Measurements from ENCODE around the gene ZNF536. TPM values are rescaled to one million over a fixed set of nuclear protein-coding genes. Genes with fewer than 3 reads are reported as not detected.
"Not testable (repeated sequence)": the region's sequence is repeated elsewhere in the genome, so short reads cannot be mapped to it uniquely, and the experiment has no call there.

ZNF536 gene
- total RNA-seq, 1 experiment from 2014 or later: not detected

DNA sequence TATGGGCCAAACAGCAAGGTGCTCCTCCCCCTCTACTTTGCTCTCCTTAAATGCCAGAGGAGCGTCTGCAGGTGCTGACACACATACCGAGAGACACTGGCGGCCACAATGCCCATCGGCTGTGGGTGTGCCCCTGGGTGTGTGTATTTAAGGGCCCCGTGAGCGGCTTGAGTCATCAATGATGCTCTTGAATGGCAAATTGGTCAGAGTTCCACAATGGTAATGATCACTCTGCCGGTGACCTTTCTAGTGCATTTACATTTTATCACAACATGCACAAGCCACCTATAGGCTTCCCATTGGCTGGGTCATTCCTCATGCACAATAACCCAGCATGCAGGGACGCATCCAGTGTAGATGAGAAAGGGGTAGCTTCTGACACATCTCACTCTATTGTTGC, 124.8 kb downstream of the ZNF536 start:
- WGBS (ENCODE audit: extremely low coverage, insufficient read length, low lambda C conversion rate): no CpG with 5 or more reads among the region's 8 CpGs
- Mint-ChIP-seq H3K9me3 (peaks cover 0 to 4% of the 10 kb centered on the region in 2 experiments; a peak in 1 of 5 replicates), H3K36me3 (ENCODE audit: insufficient read depth in 1 of 3, low read depth in 3 of 3) (no peaks in the 10 kb centered on the region), H3K4me1 (peaks cover 16 to 33% of the 10 kb centered on the region in 2 experiments), H3K27ac (no peak overlapping the region), H3K4me3 (no peak overlapping the region), H3K27me3 (ENCODE audit: low read depth) (peaks cover 2% of the 10 kb centered on the region)
- no peak overlapping the region for H3K18ac ChIP-seq (ENCODE audit: insufficient read length, low read depth, low read length)
- TF ChIP-seq, protein P1, sequence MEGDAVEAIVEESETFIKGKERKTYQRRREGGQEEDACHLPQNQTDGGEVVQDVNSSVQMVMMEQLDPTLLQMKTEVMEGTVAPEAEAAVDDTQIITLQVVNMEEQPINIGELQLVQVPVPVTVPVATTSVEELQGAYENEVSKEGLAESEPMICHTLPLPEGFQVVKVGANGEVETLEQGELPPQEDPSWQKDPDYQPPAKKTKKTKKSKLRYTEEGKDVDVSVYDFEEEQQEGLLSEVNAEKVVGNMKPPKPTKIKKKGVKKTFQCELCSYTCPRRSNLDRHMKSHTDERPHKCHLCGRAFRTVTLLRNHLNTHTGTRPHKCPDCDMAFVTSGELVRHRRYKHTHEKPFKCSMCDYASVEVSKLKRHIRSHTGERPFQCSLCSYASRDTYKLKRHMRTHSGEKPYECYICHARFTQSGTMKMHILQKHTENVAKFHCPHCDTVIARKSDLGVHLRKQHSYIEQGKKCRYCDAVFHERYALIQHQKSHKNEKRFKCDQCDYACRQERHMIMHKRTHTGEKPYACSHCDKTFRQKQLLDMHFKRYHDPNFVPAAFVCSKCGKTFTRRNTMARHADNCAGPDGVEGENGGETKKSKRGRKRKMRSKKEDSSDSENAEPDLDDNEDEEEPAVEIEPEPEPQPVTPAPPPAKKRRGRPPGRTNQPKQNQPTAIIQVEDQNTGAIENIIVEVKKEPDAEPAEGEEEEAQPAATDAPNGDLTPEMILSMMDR (conservative IDR thresholded peaks at IDR 0.05): no peak
- H4K20me1 ChIP-seq (ENCODE audit: control insufficient read depth, insufficient read depth, insufficient read length): no peaks in the 10 kb centered on the region
- no peaks in the 10 kb centered on the region for H3K27me3 ChIP-seq (ENCODE audit: insufficient read depth, low read length)
- H3K4me2 ChIP-seq (ENCODE audit: insufficient read depth, insufficient read length, low read length): no peak overlapping the region
- no peak overlapping the region for H4K5ac ChIP-seq (ENCODE audit: insufficient read length, low read depth, low read length)
- no peak overlapping the region for H2BK12ac ChIP-seq (ENCODE audit: insufficient read length, low read depth, low read length)
- H3K27ac ChIP-seq (ENCODE audit: insufficient read length, low read depth, low read length): no peak overlapping the region
- no peak for DNase-seq
- H3K79me2 ChIP-seq (ENCODE audit: insufficient read depth, low read length): no peaks in the 10 kb centered on the region
- no peaks in the 10 kb centered on the region for H3K4me1 ChIP-seq (ENCODE audit: insufficient read depth, low read length)
- no peaks in the 10 kb centered on the region for H3K9me3 ChIP-seq (ENCODE audit: control insufficient read depth, low read depth, low read length)
- no peak overlapping the region for H3K9ac ChIP-seq (ENCODE audit: extremely low read depth, insufficient read length, low read length)
- no peak overlapping the region for H2AFZ ChIP-seq (ENCODE audit: low read length)
- H3K14ac ChIP-seq (ENCODE audit: insufficient read depth, low read length): no peak overlapping the region
- no peaks in the 10 kb centered on the region for H3K79me1 ChIP-seq (ENCODE audit: insufficient read depth, low read depth, low read length, poor library complexity, severe bottlenecking)
- no peak overlapping the region for H2BK120ac ChIP-seq (ENCODE audit: low read depth, low read length, poor library complexity, severe bottlenecking)
- no peak overlapping the region for H2AK5ac ChIP-seq (ENCODE audit: insufficient read length, low read length)
- no peak overlapping the region for H3K4ac ChIP-seq (ENCODE audit: low read depth, low read length)
- H2BK20ac ChIP-seq (ENCODE audit: low read depth, low read length, poor library complexity, severe bottlenecking): no peak overlapping the region
- no peak overlapping the region for H2BK15ac ChIP-seq (ENCODE audit: low read depth, low read length)
- no peak overlapping the region for H2BK5ac ChIP-seq (ENCODE audit: insufficient read length, low read length)
- H3K56ac ChIP-seq (ENCODE audit: insufficient read length, low read depth, low read length): no peak overlapping the region
- H4K8ac ChIP-seq (replicated peaks; ENCODE audit: insufficient read length, low read depth, low read length): no peak overlapping the region
- no peak overlapping the region for H3T11ph ChIP-seq (ENCODE audit: low read length)
- H3K23me2 ChIP-seq (ENCODE audit: insufficient read length, low read depth, low read length, poor library complexity, severe bottlenecking): no peaks in the 10 kb centered on the region
- no peak overlapping the region for H3K23ac ChIP-seq (ENCODE audit: insufficient read length, low read depth, low read length)
- H4K91ac ChIP-seq (ENCODE audit: insufficient read length, low read depth, low read length): no peak overlapping the region

DNA sequence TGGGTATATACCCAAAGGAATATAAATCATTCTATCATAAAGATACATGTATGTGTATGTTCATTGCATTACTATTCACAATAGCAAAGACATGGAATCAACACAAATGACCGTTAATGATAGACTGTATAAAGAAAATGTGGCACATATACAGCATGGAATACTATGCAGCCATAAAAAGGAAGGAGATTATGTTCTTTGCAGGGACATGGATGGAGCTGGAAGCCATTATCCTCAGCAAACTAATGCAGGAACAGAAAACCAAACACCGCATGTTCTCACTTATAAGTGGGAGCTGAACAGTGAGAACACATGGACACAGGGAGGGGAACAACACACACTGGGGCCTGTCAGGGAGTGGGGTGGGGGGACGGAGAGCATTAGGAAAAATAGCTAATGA, 125.9 kb downstream of the ZNF536 start:
- H3K14ac ChIP-seq (ENCODE audit: insufficient read depth, low read length); H3K18ac ChIP-seq (ENCODE audit: insufficient read length, low read depth, low read length); H4K5ac ChIP-seq (ENCODE audit: insufficient read length, low read depth, low read length); H4K20me1 ChIP-seq (ENCODE audit: control insufficient read depth, insufficient read depth, insufficient read length); H2BK20ac ChIP-seq (ENCODE audit: low read depth, low read length, poor library complexity, severe bottlenecking); H3K56ac ChIP-seq (ENCODE audit: insufficient read length, low read depth, low read length); H3K9me3 Mint-ChIP-seq; H4K8ac ChIP-seq (replicated peaks; ENCODE audit: insufficient read length, low read depth, low read length); DNase-seq; H3K79me2 ChIP-seq (ENCODE audit: insufficient read depth, low read length); H2BK15ac ChIP-seq (ENCODE audit: low read depth, low read length); H2BK5ac ChIP-seq (ENCODE audit: insufficient read length, low read length); H2AFZ ChIP-seq (ENCODE audit: low read length); H3K9ac ChIP-seq (ENCODE audit: extremely low read depth, insufficient read length, low read length); H2BK12ac ChIP-seq (ENCODE audit: insufficient read length, low read depth, low read length); H3K4ac ChIP-seq (ENCODE audit: low read depth, low read length); H3K23me2 ChIP-seq (ENCODE audit: insufficient read length, low read depth, low read length, poor library complexity, severe bottlenecking); H3K9me3 ChIP-seq (ENCODE audit: control insufficient read depth, low read depth, low read length); H2AK5ac ChIP-seq (ENCODE audit: insufficient read length, low read length); H3K27me3 Mint-ChIP-seq (ENCODE audit: low read depth); H3K27ac Mint-ChIP-seq; H3K27me3 ChIP-seq (ENCODE audit: insufficient read depth, low read length); H3K36me3 Mint-ChIP-seq (ENCODE audit: insufficient read depth in 1 of 3, low read depth in 3 of 3); H3K23ac ChIP-seq (ENCODE audit: insufficient read length, low read depth, low read length); H3K4me2 ChIP-seq (ENCODE audit: insufficient read depth, insufficient read length, low read length); H3K27ac ChIP-seq (ENCODE audit: insufficient read length, low read depth, low read length); H3K79me1 ChIP-seq (ENCODE audit: insufficient read depth, low read depth, low read length, poor library complexity, severe bottlenecking); H3K4me1 ChIP-seq (ENCODE audit: insufficient read depth, low read length); H4K91ac ChIP-seq (ENCODE audit: insufficient read length, low read depth, low read length); H2BK120ac ChIP-seq (ENCODE audit: low read depth, low read length, poor library complexity, severe bottlenecking); H3K4me3 Mint-ChIP-seq; H3T11ph ChIP-seq (ENCODE audit: low read length): not testable (repeated sequence)
- peaks cover 7 to 22% of the 10 kb centered on the region in 2 experiments for H3K4me1 Mint-ChIP-seq
- WGBS (ENCODE audit: extremely low coverage, insufficient read length, low lambda C conversion rate): no CpG with 5 or more reads among the region's 3 CpGs

Measured in H9 (cell line).